Right cardiac atrium (tissue), 5 donors: ENCODE measurements around the gene SMARCAD1. TPM values are rescaled to one million over a fixed set of nuclear protein-coding genes. Genes with fewer than 3 reads are reported as not detected.
"Not testable (repeated sequence)": the region's sequence is repeated elsewhere in the genome, so short reads cannot be mapped to it uniquely, and the experiment has no call there.

Source experiments
- ATAC-seq, 2 donors: fragments of 200-7000 bp; cut with Tn5 transposase; one replicate each; pipeline versions ENCODE4 v1.8.0 to v1.9.1; 2020; ENCODE audit warnings: moderate library complexity in 2 of 2, mild to moderate bottlenecking in 1 of 2
- DNase-seq, 3 donors: peaks; one replicate each; pipeline ENCODE4 v3.0.0-alpha.2; 2020
- H3K27ac ChIP-seq: one replicate; pipeline ENCODE4 v1.5.1; 2013; ENCODE audit warnings: mild to moderate bottlenecking, low read length, control low read depth, moderate library complexity
- H3K27me3 ChIP-seq: one replicate; pipeline ENCODE4 v1.6.1; 2013; ENCODE audit not compliant: control insufficient read depth, insufficient read depth
- H3K4me1 ChIP-seq: one replicate; pipeline ENCODE4 v1.6.1; 2013; ENCODE audit warnings: low read length; ENCODE audit not compliant: control insufficient read depth, insufficient read depth
- H3K4me3 ChIP-seq: one replicate; pipeline ENCODE4 v1.5.1; 2013; ENCODE audit warnings: low read length, control low read depth
- H3K9me3 ChIP-seq: one replicate; pipeline ENCODE4 v1.6.1; 2013; ENCODE audit warnings: low read length; ENCODE audit not compliant: control insufficient read depth
- WGBS: extraction: QIAGEN DNeasy Blood & Tissue Kit; methylation state at CpG from one replicate; pipeline ENCODE4 v1.1.7; 2013; 5-methylcytosine and 5-hydroxymethylcytosine counted together
- intact Hi-C, 4 donors: fragments of 100-400 bp; cut with DNase I; formaldehyde crosslinking; loops; one replicate each; pipeline versions ENCODE4 v1.11.0 to v1.14.0; 2022 to 2023
- polyA plus RNA-seq: library from polyadenylated mRNA; stranded (reverse); fragments of 200-250 nt; gene quantifications from one replicate; pipeline ENCODE4 v1.2.3, GENCODE V29; 2013
- total RNA-seq, 4 donors: library from RNA; stranded (reverse); fragmentation: NEBNext Ultra II Directional; extraction: Animal tissue kit (Norgen Biotek cat#: 25700); gene quantifications; one replicate each; pipeline ENCODE4 v1.2.1, GENCODE V29; 2021
- donor health status: healthy with polysubstance abuse.
- donor health status: DM: no; HTN: yes; CAD: no.
- donor health status: DM: no; HTN: no; CAD: no.
- donor health status: DM: no; HTN: yes; CAD: no; lungs with severe emphysema.
- donor health status: DM: yes; HTN: yes; CAD: no.

The SMARCAD1 gene
- total and polyA plus RNA-seq, 5 donors: 5.6 to 14.4 (median 13.9) TPM

DNA sequence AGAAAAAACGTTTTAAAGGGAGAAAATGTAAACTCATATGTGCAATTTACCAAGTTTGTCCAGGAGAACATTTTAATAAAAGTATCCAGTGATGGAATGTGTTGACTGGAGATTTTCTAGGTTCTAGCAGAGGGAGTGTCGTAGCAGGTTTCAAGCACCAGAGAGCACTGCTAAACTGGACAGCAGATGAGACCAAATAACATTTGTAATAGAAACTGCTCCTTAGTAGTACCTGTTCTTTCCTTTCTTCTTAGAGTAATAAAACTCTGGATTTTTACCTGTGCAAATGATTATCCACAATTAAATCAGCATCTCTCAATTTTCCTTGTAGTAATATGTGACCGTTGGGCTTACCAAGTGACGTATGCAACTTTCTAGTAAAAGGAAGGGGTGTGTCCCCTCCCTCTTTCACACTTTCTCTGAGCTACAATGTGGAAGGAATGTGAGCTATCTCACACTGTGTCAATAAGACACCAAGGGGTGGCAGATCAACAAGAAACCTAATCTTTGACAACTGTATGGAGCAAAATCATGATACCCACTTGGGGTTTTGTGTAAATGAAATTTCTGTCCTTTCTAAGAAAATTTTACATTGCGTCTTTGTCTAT is 125.4 kb downstream of the SMARCAD1 start:
- DNase-seq: no peak
- WGBS: 49% methylated on average over 5 of the region's 5 CpGs
- H3K4me3 ChIP-seq: no peak overlapping the region
- H3K27me3 ChIP-seq: no peaks in the 10 kb centered on the region
- intact Hi-C loops: no loop called here
- ATAC-seq: peak; percentile 55 to 65
- H3K9me3 ChIP-seq: no peaks in the 10 kb centered on the region
- H3K27ac ChIP-seq: no peak overlapping the region
- peaks cover 3% of the 10 kb centered on the region for H3K4me1 ChIP-seq

DNA sequence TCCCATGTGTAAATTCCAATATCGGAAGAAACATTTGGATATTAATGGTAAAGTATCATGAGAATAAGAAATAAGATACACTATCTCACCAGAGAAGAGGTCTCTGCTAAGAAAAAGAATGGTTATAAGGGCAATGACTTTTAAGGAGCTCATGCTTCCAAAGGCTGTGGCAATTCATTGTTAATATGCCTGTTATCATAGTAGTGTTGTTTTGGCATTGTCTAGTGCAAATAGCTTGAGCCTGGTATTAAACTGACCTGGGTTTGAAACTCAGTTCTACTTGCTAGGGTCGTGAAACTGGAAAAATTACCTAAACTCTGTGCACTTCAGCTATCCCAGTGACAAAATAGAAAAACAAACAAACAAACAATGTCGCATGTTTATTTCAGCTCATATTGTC is 126.2 kb downstream of the SMARCAD1 start:
- Histone ChIP-seq H3K27ac (no peak overlapping the region), H3K4me3 (no peak overlapping the region), H3K9me3 (no peaks in the 10 kb centered on the region), H3K4me1 (peaks cover 3% of the 10 kb centered on the region), H3K27me3 (no peaks in the 10 kb centered on the region)
- WGBS: 85% methylated on average over 3 of the region's 3 CpGs
- intact Hi-C loops: no loop called here
- DNase-seq (no peak), ATAC-seq (peak in 1 of 2 donors; percentile 26)

DNA sequence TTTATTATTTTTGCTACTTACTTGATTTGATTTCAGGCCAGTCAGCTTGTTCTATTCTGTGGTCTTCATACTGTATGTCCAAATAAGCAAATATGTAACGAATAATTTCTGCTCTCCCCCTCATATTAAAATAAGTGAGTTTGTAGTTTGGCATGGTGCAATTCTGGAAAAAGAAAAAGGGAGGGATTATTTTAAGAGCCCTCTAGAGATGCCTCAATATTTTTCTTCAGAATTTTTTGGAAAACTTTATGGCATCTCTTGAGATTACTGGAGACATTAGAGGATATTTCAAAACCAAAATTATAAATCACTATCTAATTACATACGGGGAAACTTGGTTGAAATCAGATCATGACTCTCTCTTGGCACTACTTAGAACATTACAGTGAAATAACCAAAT is 126.8 kb downstream of the SMARCAD1 start:
- Histone ChIP-seq H3K27ac (no peak overlapping the region), H3K27me3 (no peaks in the 10 kb centered on the region)
- intact Hi-C loops: no loop called here

DNA sequence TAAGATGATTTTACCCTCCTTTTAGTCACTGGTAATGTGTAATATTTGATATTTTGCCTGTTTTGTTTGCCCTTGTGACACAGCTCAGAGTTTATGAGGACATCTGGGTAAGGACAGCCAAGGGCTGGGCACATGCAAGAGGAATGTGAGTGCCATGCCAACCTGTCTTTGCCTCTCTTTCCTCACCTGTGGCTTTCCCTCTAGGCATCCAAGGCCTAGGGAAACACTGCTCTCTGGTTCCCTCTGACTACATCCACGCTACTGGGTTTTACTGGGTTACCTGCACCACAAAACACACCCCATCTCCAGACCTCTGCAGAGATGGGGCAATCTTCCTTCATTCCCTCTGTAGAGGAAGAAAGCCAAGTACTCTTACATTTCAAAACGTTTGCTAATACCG is 127.3 kb downstream of the SMARCAD1 start:
- Histone ChIP-seq H3K9me3 (no peaks in the 10 kb centered on the region), H3K27me3 (no peaks in the 10 kb centered on the region), H3K4me3 (no peak overlapping the region), H3K27ac (no peak overlapping the region), H3K4me1 (peaks cover 3% of the 10 kb centered on the region)
- intact Hi-C loops: no loop called here
- peak in 1 of 2 donors; percentile 42 for ATAC-seq
- 80% methylated on average over 3 of the region's 3 CpGs for WGBS
- DNase-seq: no peak

More for the DNA sequence above, 126.8 kb downstream of the SMARCAD1 start:
- Histone ChIP-seq H3K4me3 (no peak overlapping the region), H3K9me3 (no peaks in the 10 kb centered on the region), H3K4me1 (peaks cover 3% of the 10 kb centered on the region)
- 55% methylated on average over 2 of the region's 2 CpGs for WGBS
- DNase-seq (no peak), ATAC-seq (no peak)

DNA sequence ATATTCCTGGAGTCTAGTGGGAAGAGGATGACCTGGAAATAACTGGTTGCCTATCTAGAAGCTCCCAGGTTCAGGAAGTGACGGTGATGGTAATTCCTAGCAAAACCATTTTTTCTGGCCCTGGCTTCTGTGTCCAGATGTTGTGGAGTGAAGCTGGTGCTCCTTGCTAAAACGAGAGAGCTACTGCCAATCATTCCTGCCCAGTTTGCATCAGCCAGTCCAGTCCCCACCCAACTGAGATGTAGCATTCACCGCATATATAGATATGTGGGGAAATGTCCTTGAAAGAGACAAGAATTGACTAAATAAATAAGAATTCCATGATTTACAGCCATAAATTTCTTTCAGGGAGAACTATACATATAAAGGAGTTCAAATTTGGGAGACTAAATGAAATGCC is 128.6 kb downstream of the SMARCAD1 start:
- ATAC-seq (no peak), DNase-seq (no peak)
- no peaks in the 10 kb centered on the region for H3K9me3 ChIP-seq
- H3K4me1 ChIP-seq: peaks cover 3% of the 10 kb centered on the region
- H3K27ac ChIP-seq: no peak overlapping the region
- no peak overlapping the region for H3K4me3 ChIP-seq
- WGBS: 80% methylated on average over 3 of the region's 3 CpGs
- H3K27me3 ChIP-seq: no peaks in the 10 kb centered on the region
- intact Hi-C loops: no loop called here

DNA sequence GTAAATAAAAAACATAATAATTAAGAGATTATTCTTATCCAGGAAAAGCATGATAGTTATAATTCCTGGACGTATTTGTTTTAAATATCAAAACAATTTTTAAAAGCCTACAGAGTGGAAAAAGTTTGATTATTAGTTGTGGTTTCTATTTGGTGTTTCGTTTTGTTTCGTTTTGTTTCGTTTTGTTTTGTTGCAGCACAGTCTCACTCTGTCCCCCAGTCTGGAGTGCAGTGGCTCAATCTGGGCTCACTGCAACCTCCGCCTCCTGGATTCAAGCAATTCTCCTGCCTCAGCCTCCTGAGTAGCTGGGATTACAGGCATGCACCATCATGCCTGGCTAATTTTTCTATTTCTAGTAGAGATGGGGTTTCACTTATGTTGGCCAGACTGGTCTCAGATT is 129.1 kb downstream of the SMARCAD1 start:
- DNase-seq, H3K4me3 ChIP-seq, ATAC-seq, H3K4me1 ChIP-seq, H3K27me3 ChIP-seq, H3K9me3 ChIP-seq, intact Hi-C loops, H3K27ac ChIP-seq: not testable (repeated sequence)
- whole genome bisulfite sequencing: 85% methylated on average over 5 of the region's 5 CpGs

DNA sequence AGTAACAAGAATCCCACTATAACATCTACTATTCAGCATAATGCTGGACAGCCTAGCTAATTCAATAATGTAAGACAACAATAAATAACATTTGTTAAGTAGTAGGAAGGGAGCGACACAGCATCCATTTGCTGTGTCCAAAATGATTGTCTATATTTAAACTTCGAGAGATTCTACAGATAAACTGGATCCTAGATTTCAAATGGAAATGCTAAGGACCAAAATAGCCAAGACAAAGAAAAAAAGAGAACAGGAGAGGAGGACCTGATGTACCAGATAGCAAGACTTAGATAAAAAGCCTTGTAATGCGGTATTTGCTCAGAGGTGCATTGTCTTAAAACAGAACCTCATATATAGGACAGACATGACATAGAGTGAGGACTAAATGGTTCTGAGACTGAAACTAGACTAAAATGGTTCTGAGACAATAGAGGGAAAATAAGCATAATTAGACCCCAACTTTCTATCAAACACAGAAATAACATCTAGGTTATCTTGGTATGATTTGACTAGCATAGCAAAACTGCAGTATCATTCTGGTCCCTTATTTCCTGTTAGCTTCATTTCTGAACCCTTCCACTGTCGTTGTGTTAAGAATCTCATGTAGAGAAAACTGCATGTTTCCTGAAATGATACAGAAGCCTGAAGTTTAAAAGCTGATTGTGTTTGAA is 131.2 kb downstream of the SMARCAD1 start:
- no peak for DNase-seq
- intact Hi-C loops: no loop called here
- no peaks in the 10 kb centered on the region for H3K27me3 ChIP-seq
- no peak overlapping the region for H3K4me3 ChIP-seq
- peaks cover 3% of the 10 kb centered on the region for H3K4me1 ChIP-seq
- ATAC-seq: no peak
- H3K9me3 ChIP-seq: no peaks in the 10 kb centered on the region
- 68% methylated on average over 4 of the region's 4 CpGs for WGBS
- H3K27ac ChIP-seq: no peak overlapping the region

DNA sequence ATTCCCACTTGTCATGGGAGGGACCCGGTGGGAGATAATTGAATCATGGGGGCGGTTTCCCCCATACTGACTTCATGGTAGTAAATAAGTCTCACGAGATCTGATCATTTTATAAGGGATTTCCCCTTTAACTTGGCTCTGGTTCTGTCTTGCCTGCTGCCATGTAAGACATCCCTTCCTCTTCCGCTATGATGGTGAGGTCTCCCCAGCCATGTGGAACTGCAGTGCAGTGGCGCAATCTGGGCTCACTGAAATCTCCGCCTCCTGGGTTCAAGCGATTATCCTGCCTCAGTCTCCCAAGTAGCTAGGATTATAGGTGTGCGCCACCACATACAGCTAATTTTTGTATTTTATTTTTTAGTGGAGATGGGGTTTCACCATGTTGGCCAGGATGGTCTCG is 132.1 kb downstream of the SMARCAD1 start:
- intact Hi-C loops: no loop called here
- no peak overlapping the region for H3K27ac ChIP-seq
- DNase-seq: peak in 1 of 3 donors; percentile 43
- no peaks in the 10 kb centered on the region for H3K27me3 ChIP-seq
- H3K4me1 ChIP-seq: peaks cover 3% of the 10 kb centered on the region
- H3K9me3 ChIP-seq: no peaks in the 10 kb centered on the region
- H3K4me3 ChIP-seq: no peak overlapping the region
- WGBS: 78% methylated on average over 9 of the region's 9 CpGs
- peak; percentile 34 to 67 for ATAC-seq

Other genes with a start within 250 kb of the SMARCAD1 start
- gene HPGDS, start 135.0 kb downstream of the SMARCAD1 start, total RNA-seq: 1 to 10 TPM; 1.0 to 4.7 (median 2.7) TPM
- 0.48 TPM for gene HPGDS, start 135.0 kb downstream of the SMARCAD1 start, polyA plus RNA-seq
- gene PDLIM5, start 244.1 kb downstream of the SMARCAD1 start, total RNA-seq: 100 to 1,000 TPM; 511 to 778 (median 584) TPM
- gene PDLIM5, start 244.1 kb downstream of the SMARCAD1 start, polyA plus RNA-seq: 407 TPM